ENCODE data around the gene PRR30. TPM values are rescaled to one million over a fixed set of nuclear protein-coding genes. Genes with fewer than 3 reads are reported as not detected.

PRR30 gene
- total RNA-seq, 1 experiment from 2014 or later, result not detected

DNA sequence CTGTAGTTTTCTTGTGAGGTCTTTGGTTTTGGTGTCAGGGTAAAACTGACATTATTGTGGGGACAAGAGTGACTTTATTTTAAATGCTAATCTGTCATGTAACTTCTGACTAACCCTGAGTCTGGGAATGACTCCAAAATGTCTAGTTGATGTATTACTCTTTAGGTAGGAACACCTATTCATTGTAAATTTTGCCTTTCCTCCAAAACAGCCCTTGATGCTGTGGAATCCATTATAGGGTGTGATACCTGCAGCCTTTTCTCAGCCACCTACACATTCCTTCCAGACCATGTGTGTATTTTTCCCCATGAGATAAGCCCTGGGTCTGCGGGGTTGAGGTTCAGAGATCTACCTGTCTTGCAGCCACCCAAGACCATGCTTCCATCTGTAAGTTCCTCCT, 4.1 kb upstream of the PRR30 start:
- no peaks in the 10 kb centered on the region for H3K9me3 Mint-ChIP-seq (ENCODE audit: unreplicated experiment)
- intact Hi-C loops (cut with micrococcal nuclease), result no loop called here

DNA sequence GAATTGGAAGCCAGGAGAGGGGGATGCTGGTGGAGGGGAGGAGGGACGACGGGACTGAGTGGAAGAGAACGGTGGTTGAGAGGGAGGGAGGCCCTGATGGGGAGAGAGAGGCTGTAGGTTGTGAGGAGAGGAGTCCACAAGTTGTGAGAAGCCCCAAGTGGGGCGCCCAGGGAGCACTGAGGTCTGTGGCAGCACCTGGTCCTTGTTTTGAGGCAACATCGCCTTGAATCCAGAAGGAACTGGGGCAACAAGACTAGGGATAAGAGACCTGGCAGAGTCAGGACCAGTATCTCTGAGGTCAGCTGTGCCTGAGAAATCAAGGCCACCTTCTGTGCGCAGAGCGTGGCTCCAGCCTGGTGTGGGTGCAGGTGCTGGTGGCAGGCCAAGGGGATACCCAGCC, 1.1 kb downstream of the PRR30 start:
- no peak for DNase-seq (ENCODE audit: unreplicated experiment)
- H3K27me3 Mint-ChIP-seq (ENCODE audit: insufficient read depth, unreplicated experiment), result peaks cover 6% of the 10 kb centered on the region
- BruUV-seq (replicated peaks), result no TSS peak
- ChIA-PET POLR2A (no interaction called here), CTCF (interaction anchor here (0.8 kb wide), 2 partner anchors 13 to 24 kb away, joined by 3 read pairs; no protein-coding TSS in a partner anchor)
- H3K36me3 Mint-ChIP-seq (ENCODE audit: insufficient read depth, unreplicated experiment), result peaks cover 13% of the 10 kb centered on the region
- H3K27ac Mint-ChIP-seq (ENCODE audit: low read depth, unreplicated experiment), result no peak overlapping the region
- no peaks in the 10 kb centered on the region for H3K9me3 Mint-ChIP-seq (ENCODE audit: unreplicated experiment)
- TF ChIP-seq CTCF (IDR thresholded peaks at IDR 0.05; ENCODE audit: unreplicated experiment), result no peak
- H3K4me3 Mint-ChIP-seq (ENCODE audit: unreplicated experiment), result no peak overlapping the region
- intact Hi-C loops (cut with micrococcal nuclease), result no loop called here
- H3K4me1 Mint-ChIP-seq (ENCODE audit: insufficient read depth, unreplicated experiment), result peaks cover 7% of the 10 kb centered on the region

More for the DNA sequence above, 4.1 kb upstream of the PRR30 start:
- Mint-ChIP-seq H3K4me1 (ENCODE audit: insufficient read depth, unreplicated experiment) (peaks cover 7% of the 10 kb centered on the region), H3K36me3 (ENCODE audit: insufficient read depth, unreplicated experiment) (peaks cover 6% of the 10 kb centered on the region), H3K27me3 (ENCODE audit: insufficient read depth, unreplicated experiment) (peaks cover 16% of the 10 kb centered on the region), H3K4me3 (ENCODE audit: unreplicated experiment) (no peak overlapping the region), H3K27ac (ENCODE audit: low read depth, unreplicated experiment) (no peak overlapping the region)
- POLR2A ChIA-PET, result interaction anchor here (2.0 kb wide), 1 partner anchor 9 kb away, joined by 8 read pairs; the partner anchor contains the start of gene PREB
- no TSS peak for BruUV-seq (replicated peaks)
- DNase-seq (ENCODE audit: unreplicated experiment), result peak; percentile 18
- CTCF ChIA-PET, result no interaction called here
- no peak for TF ChIP-seq CTCF (IDR thresholded peaks at IDR 0.05; ENCODE audit: unreplicated experiment)

GRCh38 chr2:27137322-27137935, 1.8 kb downstream of the PRR30 start:
- H3K9me3 Mint-ChIP-seq (ENCODE audit: unreplicated experiment), result no peaks in the 10 kb centered on the region
- CTCF ChIA-PET, result interaction anchor here (0.8 kb wide), 1 partner anchor 14 kb away, joined by 3 read pairs; no protein-coding TSS in a partner anchor
- H3K27ac Mint-ChIP-seq (ENCODE audit: low read depth, unreplicated experiment), result no peak overlapping the region

GRCh38 chr2:27136751-27137150, 2.5 kb downstream of the PRR30 start:
- CTCF ChIA-PET, result interaction anchor here (0.6 to 1.3 kb wide), 2 partner anchors 55 to 166 kb away, joined by 4 to 6 read pairs; no protein-coding TSS in a partner anchor
- Mint-ChIP-seq H3K27ac (ENCODE audit: low read depth, unreplicated experiment) (no peak overlapping the region), H3K4me1 (ENCODE audit: insufficient read depth, unreplicated experiment) (peaks cover 11% of the 10 kb centered on the region), H3K27me3 (ENCODE audit: insufficient read depth, unreplicated experiment) (no peaks in the 10 kb centered on the region), H3K4me3 (ENCODE audit: unreplicated experiment) (no peak overlapping the region), H3K36me3 (ENCODE audit: insufficient read depth, unreplicated experiment) (peaks cover 13% of the 10 kb centered on the region), H3K9me3 (ENCODE audit: unreplicated experiment) (no peaks in the 10 kb centered on the region)
- POLR2A ChIA-PET, result no interaction called here
- intact Hi-C loops (cut with micrococcal nuclease), result no loop called here
- no peak for DNase-seq (ENCODE audit: unreplicated experiment)
- no TSS peak for BruUV-seq (replicated peaks)
- no peak for TF ChIP-seq CTCF (IDR thresholded peaks at IDR 0.05; ENCODE audit: unreplicated experiment)

More at GRCh38 chr2:27137322-27137935, 1.8 kb downstream of the PRR30 start:
- intact Hi-C loops (cut with micrococcal nuclease), result no loop called here
- BruUV-seq (replicated peaks), result no TSS peak
- no peaks in the 10 kb centered on the region for H3K27me3 Mint-ChIP-seq (ENCODE audit: insufficient read depth, unreplicated experiment)
- POLR2A ChIA-PET, result no interaction called here
- no peak for TF ChIP-seq CTCF (IDR thresholded peaks at IDR 0.05; ENCODE audit: unreplicated experiment)
- no peak overlapping the region for H3K4me3 Mint-ChIP-seq (ENCODE audit: unreplicated experiment)
- DNase-seq (ENCODE audit: unreplicated experiment), result no peak
- peaks cover 11% of the 10 kb centered on the region for H3K4me1 Mint-ChIP-seq (ENCODE audit: insufficient read depth, unreplicated experiment)
- peaks cover 13% of the 10 kb centered on the region for H3K36me3 Mint-ChIP-seq (ENCODE audit: insufficient read depth, unreplicated experiment)
